HepG2 (cell line): Measurements from ENCODE around the gene TEX261. TPM values are rescaled to one million over a fixed set of nuclear protein-coding genes. Genes with fewer than 3 reads are reported as not detected.
A peak's percentile ranks its signal among the peaks of the same experiment; 100 is the strongest.

Experiments used
- BCLAF1 ChIP-seq: fragments of 450-650 bp; IDR thresholded peaks from 2 replicates; pipeline ENCODE4 v1.6.1; 2017; ENCODE audit warnings: mild to moderate bottlenecking
- CEBPG ChIP-seq: IDR thresholded peaks from 2 replicates; pipeline ENCODE4 v1.6.1; 2016
- CENPT ChIP-seq: sonication (generic); formaldehyde crosslinking; IDR thresholded peaks from 2 replicates; pipeline ENCODE4 v1.8.0; 2022; ENCODE audit warnings: low read depth, mild to moderate bottlenecking, moderate library complexity, missing genetic modification reagents
- HOXD1 ChIP-seq: sonication (generic); formaldehyde crosslinking; IDR thresholded peaks from 2 replicates; pipeline ENCODE4 v1.5.0; 2020; ENCODE audit warnings: missing genetic modification reagents
- ISL2 ChIP-seq: sonication (generic); formaldehyde crosslinking; IDR thresholded peaks from 2 replicates; pipeline ENCODE4 v1.5.0; 2020; ENCODE audit warnings: missing genetic modification reagents
- KMT2A ChIP-seq: sonication (generic); formaldehyde crosslinking; IDR thresholded peaks from 2 replicates; pipeline ENCODE4 v1.4.0; 2020; ENCODE audit warnings: missing genetic modification reagents
- NKX3-1 ChIP-seq: sonication (generic); formaldehyde crosslinking; IDR thresholded peaks from 2 replicates; pipeline ENCODE4 v1.5.0; 2020; ENCODE audit warnings: missing genetic modification reagents
- RFXAP ChIP-seq: sonication (generic); formaldehyde crosslinking; IDR thresholded peaks from 2 replicates; pipeline ENCODE4 v1.4.0; 2020; ENCODE audit warnings: missing genetic modification reagents, borderline replicate concordance
- SP2 ChIP-seq: sonication (generic); formaldehyde crosslinking; IDR thresholded peaks from 2 replicates; pipeline ENCODE4 v1.5.1; 2020; ENCODE audit warnings: mild to moderate bottlenecking, missing genetic modification reagents
- TEF ChIP-seq: sonication (generic); formaldehyde crosslinking; IDR thresholded peaks from 2 replicates; pipeline ENCODE4 v1.5.0; 2020; ENCODE audit warnings: missing genetic modification reagents
- ZBTB20 ChIP-seq: sonication (generic); formaldehyde crosslinking; IDR thresholded peaks from 2 replicates; pipeline ENCODE4 v1.8.1; 2023; ENCODE audit warnings: missing genetic modification reagents, low read depth, mild to moderate bottlenecking, borderline replicate concordance
- ZC3H13 ChIP-seq: sonication (generic); formaldehyde crosslinking; IDR thresholded peaks from 2 replicates; pipeline ENCODE4 v1.8.1; 2023; ENCODE audit warnings: mild to moderate bottlenecking, missing genetic modification reagents, moderate library complexity
- ZFP36L1 ChIP-seq: sonication (generic); formaldehyde crosslinking; IDR thresholded peaks from 2 replicates; pipeline ENCODE4 v1.8.0; 2022; ENCODE audit warnings: mild to moderate bottlenecking, missing genetic modification reagents, moderate library complexity
- ZFP91 ChIP-seq: sonication (generic); formaldehyde crosslinking; IDR thresholded peaks from 2 replicates; pipeline ENCODE4 v1.9.0; 2022; ENCODE audit warnings: missing genetic modification reagents, mild to moderate bottlenecking, borderline replicate concordance
- ZFYVE20 ChIP-seq: sonication (generic); formaldehyde crosslinking; IDR thresholded peaks from 2 replicates; pipeline ENCODE4 v1.8.0; 2023; ENCODE audit warnings: low read depth, mild to moderate bottlenecking, moderate library complexity, missing genetic modification reagents, borderline replicate concordance
- ZMAT3 ChIP-seq: sonication (generic); formaldehyde crosslinking; conservative IDR thresholded peaks from 2 replicates; pipeline ENCODE4 v1.7.0; 2021; ENCODE audit warnings: missing genetic modification reagents
- ZNF180 ChIP-seq: sonication (generic); formaldehyde crosslinking; IDR thresholded peaks from 2 replicates; pipeline ENCODE4 v1.4.0; 2020; ENCODE audit warnings: low read depth, missing genetic modification reagents, borderline replicate concordance
- ZNF251 ChIP-seq: sonication (generic); formaldehyde crosslinking; IDR thresholded peaks from 2 replicates; pipeline ENCODE4 v1.9.0; 2021; ENCODE audit warnings: mild to moderate bottlenecking, missing genetic modification reagents
- ZNF552 ChIP-seq: sonication (generic); formaldehyde crosslinking; IDR thresholded peaks from 2 replicates; pipeline ENCODE4 v1.9.0; 2022; ENCODE audit warnings: missing genetic modification reagents, mild to moderate bottlenecking, borderline replicate concordance
- ZNF672 ChIP-seq: sonication (generic); formaldehyde crosslinking; IDR thresholded peaks from 2 replicates; pipeline ENCODE4 v1.8.1; 2022; ENCODE audit warnings: missing genetic modification reagents
- ZNF703 ChIP-seq: sonication (generic); formaldehyde crosslinking; IDR thresholded peaks from 2 replicates; pipeline ENCODE4 v1.5.1; 2020; ENCODE audit warnings: missing genetic modification reagents, mild to moderate bottlenecking, moderate library complexity, borderline replicate concordance
- ZNF747 ChIP-seq: sonication (generic); formaldehyde crosslinking; IDR thresholded peaks from 2 replicates; pipeline ENCODE4 v1.8.1; 2023; ENCODE audit warnings: missing genetic modification reagents, mild to moderate bottlenecking, borderline replicate concordance
- ZNF75D ChIP-seq: sonication (generic); formaldehyde crosslinking; IDR thresholded peaks from 2 replicates; pipeline ENCODE4 v1.8.1; 2023; ENCODE audit warnings: missing genetic modification reagents, mild to moderate bottlenecking, borderline replicate concordance
- ZNF773 ChIP-seq: sonication (generic); formaldehyde crosslinking; IDR thresholded peaks from 2 replicates; pipeline ENCODE4 v1.4.0; 2020; ENCODE audit warnings: missing genetic modification reagents, borderline replicate concordance
- polyA plus RNA-seq, 8 experiments: library from polyadenylated mRNA; depleted of rRNA in 3 of 8; stranded (reverse) in 7 of 8; unstranded in 1 of 8; fragments of >200 nt; fragmentation: Illumina TruSeq in 4 of 8; extraction: Trizol in 4 of 8; gene quantifications; 2 replicates each; pipeline versions ENCODE4 v1.2.1 to v1.2.3, GENCODE V29; 2011 to 2016; ENCODE audit warnings: low read depth in 4 of 8, missing spikeins in 1 of 8, mixed read lengths in 1 of 8; ENCODE audit not compliant: insufficient read depth in 1 of 8
- total RNA-seq, 5 experiments: library from RNA; depleted of rRNA; stranded (reverse); fragments of >200 nt; fragmentation: Illumina TruSeq; extraction: Trizol; gene quantifications; 2 replicates each; pipeline ENCODE4 v1.2.3, GENCODE V29; 2016; ENCODE audit warnings: low read depth in 1 of 5

The TEX261 gene
- total and polyA plus RNA-seq, 2 of the 13 experiments (the other 11 are each of a cell fraction or from before 2014, with no cell fraction given): 43.8 to 78.7 TPM

GRCh38 chr2:71000780-71001591, 6.3 kb upstream of the TEX261 start (continued):
- TF ChIP-seq BCLAF1: no peak
- TF ChIP-seq ISL2: no peak
- no peak for TF ChIP-seq ZNF75D (CRISPR knock-in tag)
- no peak for TF ChIP-seq TEF (CRISPR knock-in tag)
- 0 out of 2 replicates have a peak, but pooled peaks have one; percentile 18 for TF ChIP-seq SP2 (CRISPR knock-in tag)
- no peak; the same call in 1 of the 2 replicates for TF ChIP-seq ZNF552
- TF ChIP-seq KMT2A (CRISPR knock-in tag): 0 out of 2 replicates have a peak, but pooled peaks have one; percentile 24
- TF ChIP-seq ZFP36L1 (CRISPR knock-in tag): no peak
- TF ChIP-seq ZNF251 (CRISPR knock-in tag): no peak
- peak; percentile 5; the same call in 1 of the 2 replicates for TF ChIP-seq CEBPG (CRISPR knock-in tag)
- no peak for TF ChIP-seq ZNF703 (CRISPR knock-in tag)
- no peak for TF ChIP-seq ZFYVE20 (CRISPR knock-in tag)
- no peak for TF ChIP-seq ZMAT3 (CRISPR knock-in tag)
- no peak for TF ChIP-seq ZC3H13 (CRISPR knock-in tag)
- 0 out of 2 replicates have a peak, but pooled peaks have one; percentile 59 for TF ChIP-seq ZNF747 (CRISPR knock-in tag)
- peak; percentile 64; the same call in 1 of the 2 replicates for TF ChIP-seq ZFP91
- no peak for TF ChIP-seq ZBTB20 (CRISPR knock-in tag)
- no peak for TF ChIP-seq ZNF180 (CRISPR knock-in tag)
- 0 out of 2 replicates have a peak, but pooled peaks have one; percentile 60 for TF ChIP-seq ZNF773 (CRISPR knock-in tag)
- TF ChIP-seq RFXAP (CRISPR knock-in tag): no peak
- no peak for TF ChIP-seq NKX3-1 (CRISPR knock-in tag)
- TF ChIP-seq CENPT: no peak
- TF ChIP-seq HOXD1 (CRISPR knock-in tag): no peak
- no peak for TF ChIP-seq ZNF672
